A673 (cell line): ENCODE data around the gene MT3.

ENCODE experiments used
- EZH2 ChIP-seq: fragments of 200-600 bp; sonication (generic); IDR thresholded peaks from 2 replicates; pipeline ENCODE4 v1.6.1; 2017; ENCODE audit warnings: borderline replicate concordance, low read depth, mild to moderate bottlenecking, mixed read lengths, antibody characterized with exemption, low read length; ENCODE audit not compliant: poor library complexity, severe bottlenecking
- TF ChIP-seq, protein P1 (sequence below): fragments of 300-800, 200-600 bp; sonication (generic); conservative IDR thresholded peaks from 2 replicates; pipeline ENCODE4 v1.5.1; 2017; ENCODE audit warnings: low read depth, mild to moderate bottlenecking, antibody characterized with exemption, low read length, moderate library complexity, mixed read lengths

GRCh38 chr16:56632848-56633365 is 43.6 kb downstream of the MT3 start:
- TF ChIP-seq, protein P1, sequence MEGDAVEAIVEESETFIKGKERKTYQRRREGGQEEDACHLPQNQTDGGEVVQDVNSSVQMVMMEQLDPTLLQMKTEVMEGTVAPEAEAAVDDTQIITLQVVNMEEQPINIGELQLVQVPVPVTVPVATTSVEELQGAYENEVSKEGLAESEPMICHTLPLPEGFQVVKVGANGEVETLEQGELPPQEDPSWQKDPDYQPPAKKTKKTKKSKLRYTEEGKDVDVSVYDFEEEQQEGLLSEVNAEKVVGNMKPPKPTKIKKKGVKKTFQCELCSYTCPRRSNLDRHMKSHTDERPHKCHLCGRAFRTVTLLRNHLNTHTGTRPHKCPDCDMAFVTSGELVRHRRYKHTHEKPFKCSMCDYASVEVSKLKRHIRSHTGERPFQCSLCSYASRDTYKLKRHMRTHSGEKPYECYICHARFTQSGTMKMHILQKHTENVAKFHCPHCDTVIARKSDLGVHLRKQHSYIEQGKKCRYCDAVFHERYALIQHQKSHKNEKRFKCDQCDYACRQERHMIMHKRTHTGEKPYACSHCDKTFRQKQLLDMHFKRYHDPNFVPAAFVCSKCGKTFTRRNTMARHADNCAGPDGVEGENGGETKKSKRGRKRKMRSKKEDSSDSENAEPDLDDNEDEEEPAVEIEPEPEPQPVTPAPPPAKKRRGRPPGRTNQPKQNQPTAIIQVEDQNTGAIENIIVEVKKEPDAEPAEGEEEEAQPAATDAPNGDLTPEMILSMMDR = no peak
- TF ChIP-seq EZH2 = no peak
